Upper lobe of right lung (tissue), 1 donor: ENCODE data around the gene FMNL1. TPM values are rescaled to one million over a fixed set of nuclear protein-coding genes. Genes with fewer than 3 reads are reported as not detected.

Experiments
- ATAC-seq: fragments of 200-7000 bp; cut with Tn5 transposase; one replicate; pipeline ENCODE4 v1.9.1; 2020; ENCODE audit warnings: mild to moderate bottlenecking, moderate library complexity
- DNase-seq: peaks from one replicate; pipeline ENCODE4 v3.0.0-alpha.2; 2020
- H3K27ac ChIP-seq: fragments of 200-600 bp; one replicate; pipeline ENCODE4 v1.8.0; 2022
- H3K27me3 ChIP-seq: fragments of 200-600 bp; one replicate; pipeline ENCODE4 v1.8.0; 2022; ENCODE audit warnings: mild to moderate bottlenecking
- H3K36me3 ChIP-seq: fragments of 200-600 bp; one replicate; pipeline ENCODE4 v1.8.0; 2022
- H3K4me1 ChIP-seq: fragments of 200-600 bp; one replicate; pipeline ENCODE4 v1.8.0; 2022
- H3K4me3 ChIP-seq: fragments of 200-600 bp; one replicate; pipeline ENCODE4 v1.8.0; 2022; ENCODE audit warnings: mild to moderate bottlenecking
- H3K9me3 ChIP-seq: fragments of 200-600 bp; one replicate; pipeline ENCODE4 v1.8.0; 2022
- intact Hi-C: fragments of 100-400 bp; cut with DNase I; formaldehyde crosslinking; loops from one replicate; pipeline ENCODE4 v1.11.0; 2022
- total RNA-seq: library from RNA; stranded (reverse); fragmentation: NEBNext Ultra II Directional; extraction: Animal tissue kit (Norgen Biotek cat#: 25700); gene quantifications from one replicate; pipeline ENCODE4 v1.2.1, GENCODE V29; 2021
- TF ChIP-seq, protein P1 (sequence below): fragments of 200-600 bp; IDR thresholded peaks from one replicate; pipeline ENCODE4 v1.8.0; 2022; ENCODE audit warnings: antibody characterized with exemption
- donor health status: DM: no; HTN: yes; CAD: no; lungs with severe emphysema.

Gene FMNL1
- total RNA-seq, 1 donor from 2014 or later = 62.3 TPM

DNA sequence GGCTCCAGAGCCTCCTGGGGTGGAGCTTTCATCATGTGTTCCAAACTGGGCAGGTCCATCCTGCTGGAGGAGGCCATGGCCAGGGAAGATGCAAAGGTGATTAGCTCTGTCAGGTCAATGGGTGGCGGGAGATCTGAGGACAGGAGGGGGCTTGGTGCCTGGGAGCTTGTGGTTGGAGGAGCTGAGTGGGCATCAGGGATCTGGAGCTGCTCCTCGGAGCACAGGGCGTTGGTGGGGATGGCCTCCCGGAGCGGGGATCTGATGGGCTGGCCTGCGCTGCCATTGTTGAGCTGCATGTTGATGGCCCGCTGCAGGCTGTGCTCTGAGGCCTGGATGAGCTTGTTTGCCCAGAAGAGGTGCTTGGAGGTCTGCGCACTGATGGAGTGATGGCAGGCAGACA, 33.7 kb downstream of the FMNL1 start:
- ATAC-seq (no peak), DNase-seq (no peak)
- no peak overlapping the region for H3K27ac ChIP-seq
- intact Hi-C loops = no loop called here
- TF ChIP-seq, protein P1, sequence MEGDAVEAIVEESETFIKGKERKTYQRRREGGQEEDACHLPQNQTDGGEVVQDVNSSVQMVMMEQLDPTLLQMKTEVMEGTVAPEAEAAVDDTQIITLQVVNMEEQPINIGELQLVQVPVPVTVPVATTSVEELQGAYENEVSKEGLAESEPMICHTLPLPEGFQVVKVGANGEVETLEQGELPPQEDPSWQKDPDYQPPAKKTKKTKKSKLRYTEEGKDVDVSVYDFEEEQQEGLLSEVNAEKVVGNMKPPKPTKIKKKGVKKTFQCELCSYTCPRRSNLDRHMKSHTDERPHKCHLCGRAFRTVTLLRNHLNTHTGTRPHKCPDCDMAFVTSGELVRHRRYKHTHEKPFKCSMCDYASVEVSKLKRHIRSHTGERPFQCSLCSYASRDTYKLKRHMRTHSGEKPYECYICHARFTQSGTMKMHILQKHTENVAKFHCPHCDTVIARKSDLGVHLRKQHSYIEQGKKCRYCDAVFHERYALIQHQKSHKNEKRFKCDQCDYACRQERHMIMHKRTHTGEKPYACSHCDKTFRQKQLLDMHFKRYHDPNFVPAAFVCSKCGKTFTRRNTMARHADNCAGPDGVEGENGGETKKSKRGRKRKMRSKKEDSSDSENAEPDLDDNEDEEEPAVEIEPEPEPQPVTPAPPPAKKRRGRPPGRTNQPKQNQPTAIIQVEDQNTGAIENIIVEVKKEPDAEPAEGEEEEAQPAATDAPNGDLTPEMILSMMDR = no peak
- no peaks in the 10 kb centered on the region for H3K27me3 ChIP-seq
- no peak overlapping the region for H3K4me3 ChIP-seq
- peaks cover 6% of the 10 kb centered on the region for H3K4me1 ChIP-seq
- no peaks in the 10 kb centered on the region for H3K36me3 ChIP-seq
- no peaks in the 10 kb centered on the region for H3K9me3 ChIP-seq

DNA sequence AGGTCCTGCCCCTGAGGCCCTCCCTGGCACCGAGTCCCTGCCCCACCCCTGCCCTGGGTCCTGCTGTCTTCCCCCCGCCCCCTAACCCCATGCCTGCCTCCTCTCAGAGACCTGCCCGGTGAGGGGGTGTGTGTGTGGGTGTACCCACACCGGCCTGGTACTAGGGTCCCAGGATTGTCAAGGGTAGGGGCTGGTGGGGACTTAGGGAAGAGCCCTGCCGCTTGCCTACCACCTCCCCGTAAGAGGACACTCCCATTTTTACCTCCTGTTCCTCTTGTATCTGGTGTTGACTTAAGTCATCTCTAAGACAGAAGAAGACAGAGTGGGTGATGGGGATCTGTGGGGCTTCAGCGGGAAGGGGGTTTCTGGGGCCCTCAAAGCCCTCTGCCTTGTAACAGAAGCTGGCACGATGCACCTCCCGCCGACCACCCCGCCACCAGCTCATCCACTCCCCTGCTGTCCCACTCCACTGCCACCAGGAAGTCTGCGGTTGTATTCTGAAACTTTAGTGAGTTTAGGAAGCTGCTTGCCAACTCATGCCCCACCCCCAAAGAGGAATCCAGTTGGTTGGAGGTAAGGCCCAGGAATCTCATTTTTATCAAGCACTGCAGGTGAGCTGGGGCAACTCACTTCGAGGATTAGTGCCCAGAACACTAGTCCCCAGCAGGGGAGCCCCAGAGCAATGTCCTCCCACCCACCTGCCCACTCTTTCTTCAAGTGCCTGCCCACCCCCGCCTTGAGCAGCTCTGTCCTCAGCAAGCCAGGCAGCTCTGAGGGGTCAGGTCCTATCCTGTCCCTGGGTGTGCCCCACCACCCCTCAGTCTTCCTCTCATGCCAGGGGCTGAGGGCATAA, 34.7 kb downstream of the FMNL1 start:
- intact Hi-C loops = no loop called here
- H3K36me3 ChIP-seq = no peaks in the 10 kb centered on the region
- DNase-seq = no peak
- H3K4me3 ChIP-seq = no peak overlapping the region
- TF ChIP-seq, protein P1 = no peak
- H3K4me1 ChIP-seq = peaks cover 6% of the 10 kb centered on the region
- no peak overlapping the region for H3K27ac ChIP-seq
- H3K27me3 ChIP-seq = no peaks in the 10 kb centered on the region
- no peaks in the 10 kb centered on the region for H3K9me3 ChIP-seq
- ATAC-seq = peak; percentile 13

DNA sequence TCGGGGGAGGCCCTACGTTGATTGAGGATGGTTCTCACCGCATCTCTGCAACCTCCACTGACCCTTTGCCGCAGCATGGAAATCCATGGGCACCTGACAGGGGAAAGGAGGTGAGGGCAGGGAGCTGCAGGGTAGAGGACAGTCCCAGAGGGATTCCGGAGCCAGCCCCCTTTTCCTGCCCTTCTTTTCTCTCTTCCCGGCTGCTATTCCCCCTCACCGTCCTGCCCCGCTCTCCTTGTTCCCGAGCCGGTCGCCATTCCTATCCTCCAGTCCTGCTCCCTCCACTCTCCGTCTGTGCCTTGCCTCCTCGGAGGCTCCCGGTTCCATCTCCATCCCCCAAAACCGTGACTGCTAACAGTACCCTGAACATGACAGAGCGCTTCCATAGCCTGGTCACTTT, 35.4 kb downstream of the FMNL1 start:
- no peak for ATAC-seq
- peaks cover 9% of the 10 kb centered on the region for H3K4me1 ChIP-seq
- DNase-seq = no peak
- no peak overlapping the region for H3K4me3 ChIP-seq
- H3K27me3 ChIP-seq = no peaks in the 10 kb centered on the region
- no peaks in the 10 kb centered on the region for H3K36me3 ChIP-seq
- TF ChIP-seq, protein P1 = no peak
- no peaks in the 10 kb centered on the region for H3K9me3 ChIP-seq
- H3K27ac ChIP-seq = no peak overlapping the region
- intact Hi-C loops = no loop called here

DNA sequence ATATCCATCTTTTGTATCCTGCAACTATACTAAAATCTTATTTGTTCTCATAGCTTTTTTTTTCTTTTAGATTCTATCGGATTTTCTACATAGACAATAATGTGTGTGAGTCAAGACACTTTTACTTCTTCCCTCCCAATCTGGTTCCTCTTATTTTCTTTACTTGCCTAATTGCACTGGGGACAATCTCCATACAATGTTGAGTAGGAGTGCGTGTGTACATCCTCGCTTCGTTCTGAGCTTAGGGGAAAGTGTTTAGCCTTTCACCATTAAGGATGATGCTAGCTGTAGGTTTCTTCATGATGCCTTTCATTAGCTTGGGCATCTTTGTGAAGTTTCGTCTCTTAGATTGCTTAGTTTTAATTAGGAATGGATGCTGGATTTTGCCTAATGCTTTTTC, 37.3 kb downstream of the FMNL1 start:
- intact Hi-C loops = no loop called here
- Histone ChIP-seq H3K27ac (no peak overlapping the region), H3K4me3 (no peak overlapping the region), H3K9me3 (no peaks in the 10 kb centered on the region), H3K4me1 (peaks cover 14% of the 10 kb centered on the region), H3K36me3 (peaks cover 2% of the 10 kb centered on the region), H3K27me3 (no peaks in the 10 kb centered on the region)
- TF ChIP-seq, protein P1 = no peak
- no peak for DNase-seq
- no peak for ATAC-seq

DNA sequence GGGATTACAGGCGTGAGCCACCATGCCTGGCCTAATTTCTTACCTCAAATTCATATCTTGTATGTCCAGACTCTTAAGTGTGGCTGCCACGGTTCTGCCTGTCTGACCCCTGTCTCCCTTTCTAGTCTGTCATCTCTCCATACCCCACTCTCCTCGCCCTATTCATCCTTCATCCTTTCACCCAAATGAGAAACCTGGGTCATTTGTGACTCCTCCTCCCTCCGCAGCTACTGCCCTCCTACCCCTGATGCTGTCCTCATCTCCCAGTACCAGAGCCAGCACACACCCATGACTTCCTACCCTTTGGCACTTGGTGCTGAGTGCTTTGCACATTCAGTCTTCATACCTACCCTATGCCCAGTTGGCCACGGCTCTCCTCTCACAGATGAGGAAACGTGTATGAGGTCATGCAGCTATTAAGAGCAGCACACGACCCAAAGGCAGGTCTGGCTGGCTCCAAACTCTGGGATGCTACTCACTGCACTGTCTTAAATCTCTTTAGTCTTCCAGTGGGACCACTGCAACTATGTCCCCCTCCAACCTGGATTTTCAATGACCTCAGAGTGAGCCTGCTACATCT, 38.6 kb downstream of the FMNL1 start:
- no peak overlapping the region for H3K4me3 ChIP-seq
- H3K4me1 ChIP-seq = peaks cover 14% of the 10 kb centered on the region
- TF ChIP-seq, protein P1 = no peak
- H3K27ac ChIP-seq = no peak overlapping the region
- DNase-seq = no peak
- H3K27me3 ChIP-seq = no peaks in the 10 kb centered on the region
- H3K36me3 ChIP-seq = peaks cover 15% of the 10 kb centered on the region
- no peaks in the 10 kb centered on the region for H3K9me3 ChIP-seq
- intact Hi-C loops = no loop called here
- ATAC-seq = no peak
